Brain microvascular endothelial cell (primary cell): ENCODE data around the gene PPP1R26.

Experiments
- DNase-seq: peaks from one replicate; pipeline ENCODE4 v3.0.0-alpha.2; 2020
- H3K27ac ChIP-seq: fragments of 250-450 bp; sonication (Bioruptor Pico); 2 replicates; pipeline ENCODE4 v1.5.1; 2020; ENCODE audit warnings: mild to moderate bottlenecking, moderate library complexity
- H3K27me3 ChIP-seq: fragments of 250-450 bp; sonication (Bioruptor Pico); replicated peaks from 2 replicates; pipeline ENCODE4 v1.5.1; 2020; ENCODE audit warnings: mild to moderate bottlenecking
- H3K36me3 ChIP-seq: fragments of 250-450 bp; sonication (Bioruptor Pico); replicated peaks from 2 replicates; pipeline ENCODE4 v1.5.1; 2020; ENCODE audit warnings: mild to moderate bottlenecking
- H3K4me3 ChIP-seq: 2 replicates; pipeline ENCODE4 v1.5.1; 2011; ENCODE audit warnings: low read depth, mild to moderate bottlenecking, control low read depth, low read length, moderate library complexity
- in situ Hi-C: cut with HindIII; loops from 2 replicates; pipeline ENCODE4 v1.10.0; 2017; ENCODE audit warnings: low sequenced_read_pairs, low pct_ligation_motif_present
- TF ChIP-seq, protein P1 (sequence below): IDR thresholded peaks from 2 replicates; pipeline ENCODE4 v1.5.1; 2011; ENCODE audit warnings: low read depth, mild to moderate bottlenecking, moderate library complexity, low read length, control low read depth, inconsistent platforms; ENCODE audit errors: missing control alignments

Gene PPP1R26

DNA sequence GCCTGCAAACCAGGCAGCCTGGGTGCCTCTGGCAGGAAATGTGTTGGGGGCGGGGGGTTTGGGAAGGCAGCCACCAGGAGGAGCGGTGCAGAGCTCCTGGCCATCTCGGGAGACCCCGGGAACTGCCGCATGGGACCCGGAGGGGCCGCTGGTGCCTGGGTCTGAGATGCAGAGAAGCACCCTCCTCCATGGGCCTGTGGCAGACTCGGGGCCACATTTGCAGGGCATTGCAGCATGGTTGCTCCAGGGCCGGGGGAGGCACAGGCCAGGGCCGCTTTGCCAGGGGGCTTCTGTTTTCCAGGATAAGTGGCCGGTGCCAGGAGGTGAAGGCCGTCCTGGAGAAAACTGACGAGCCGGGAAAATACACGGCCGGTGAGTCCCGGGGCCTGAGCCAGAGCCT lies 43.3 kb downstream of the PPP1R26 start:
- H3K27ac ChIP-seq: no peak overlapping the region
- TF ChIP-seq, protein P1, sequence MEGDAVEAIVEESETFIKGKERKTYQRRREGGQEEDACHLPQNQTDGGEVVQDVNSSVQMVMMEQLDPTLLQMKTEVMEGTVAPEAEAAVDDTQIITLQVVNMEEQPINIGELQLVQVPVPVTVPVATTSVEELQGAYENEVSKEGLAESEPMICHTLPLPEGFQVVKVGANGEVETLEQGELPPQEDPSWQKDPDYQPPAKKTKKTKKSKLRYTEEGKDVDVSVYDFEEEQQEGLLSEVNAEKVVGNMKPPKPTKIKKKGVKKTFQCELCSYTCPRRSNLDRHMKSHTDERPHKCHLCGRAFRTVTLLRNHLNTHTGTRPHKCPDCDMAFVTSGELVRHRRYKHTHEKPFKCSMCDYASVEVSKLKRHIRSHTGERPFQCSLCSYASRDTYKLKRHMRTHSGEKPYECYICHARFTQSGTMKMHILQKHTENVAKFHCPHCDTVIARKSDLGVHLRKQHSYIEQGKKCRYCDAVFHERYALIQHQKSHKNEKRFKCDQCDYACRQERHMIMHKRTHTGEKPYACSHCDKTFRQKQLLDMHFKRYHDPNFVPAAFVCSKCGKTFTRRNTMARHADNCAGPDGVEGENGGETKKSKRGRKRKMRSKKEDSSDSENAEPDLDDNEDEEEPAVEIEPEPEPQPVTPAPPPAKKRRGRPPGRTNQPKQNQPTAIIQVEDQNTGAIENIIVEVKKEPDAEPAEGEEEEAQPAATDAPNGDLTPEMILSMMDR: no peak
- no peaks in the 10 kb centered on the region for H3K36me3 ChIP-seq
- H3K4me3 ChIP-seq: no peak overlapping the region
- no peak for DNase-seq
- no peaks in the 10 kb centered on the region for H3K27me3 ChIP-seq
- in situ Hi-C loops: no loop called here

DNA sequence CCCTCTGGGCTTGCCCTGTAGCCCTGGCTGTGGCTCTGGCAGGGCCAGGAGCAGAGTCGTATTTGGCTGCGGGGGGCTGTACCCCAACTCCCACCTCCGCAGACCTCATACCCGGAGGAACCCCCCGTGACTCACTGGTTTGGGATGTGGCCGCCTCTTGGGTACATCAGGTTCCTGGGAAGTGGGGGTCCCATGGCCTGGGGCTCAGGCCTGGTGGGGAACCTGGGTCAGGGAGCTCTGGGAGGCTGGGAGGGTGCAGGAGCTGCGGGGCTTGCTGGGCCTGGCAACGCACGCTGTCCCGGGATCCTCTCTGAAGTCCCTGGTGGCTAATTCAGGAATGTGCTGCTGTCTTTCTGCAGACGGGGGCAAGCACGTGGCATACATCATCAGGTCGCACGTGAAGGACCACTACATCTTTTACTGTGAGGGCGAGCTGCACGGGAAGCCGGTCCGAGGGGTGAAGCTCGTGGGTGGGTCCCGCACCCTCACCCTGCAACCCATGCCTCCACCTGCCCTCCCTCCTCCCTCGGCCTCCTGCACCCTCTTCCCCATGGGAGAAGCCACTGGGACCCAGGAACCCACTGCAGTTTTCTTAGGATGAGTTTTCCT lies 44.0 kb downstream of the PPP1R26 start:
- Histone ChIP-seq H3K27ac (no peak overlapping the region), H3K36me3 (no peaks in the 10 kb centered on the region), H3K4me3 (no peak overlapping the region), H3K27me3 (no peaks in the 10 kb centered on the region)
- DNase-seq: no peak
- TF ChIP-seq, protein P1: peak; percentile 8
- in situ Hi-C loops: no loop called here

DNA sequence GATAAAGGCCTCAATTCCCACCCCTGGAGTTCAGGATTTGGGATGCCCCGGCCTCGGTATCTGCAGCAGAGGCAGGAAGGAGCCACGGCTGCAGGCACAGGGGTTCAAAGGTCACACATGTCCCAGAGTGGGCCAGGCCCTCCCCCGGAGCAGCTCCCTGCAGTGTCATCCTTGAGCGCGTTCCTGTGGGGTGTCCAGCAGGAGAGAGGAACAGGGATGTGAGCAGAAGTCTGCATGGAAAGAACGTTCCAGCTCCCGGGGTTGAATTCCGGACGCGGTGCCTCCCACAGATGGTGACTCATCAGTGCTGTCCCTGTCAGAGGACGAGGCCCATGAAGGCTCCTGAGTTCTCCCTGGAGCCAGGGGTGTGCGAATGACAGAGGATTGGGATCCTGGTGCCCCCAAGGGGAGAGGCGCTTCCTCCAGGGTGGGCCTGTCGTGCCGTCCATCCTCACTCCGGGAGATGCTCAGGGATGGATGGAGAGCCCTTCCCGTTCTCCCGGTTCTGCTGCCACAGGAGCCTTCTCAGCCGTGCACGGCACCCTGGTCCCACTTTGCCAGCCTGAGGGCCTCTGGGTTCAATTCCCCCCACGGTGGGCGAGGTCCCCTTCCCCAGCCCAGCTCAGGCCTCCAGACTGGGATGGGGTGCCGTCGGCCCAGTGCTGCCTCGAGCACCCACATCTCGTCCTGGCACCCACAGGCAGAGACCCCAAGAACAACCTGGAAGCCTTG lies 44.7 kb downstream of the PPP1R26 start:
- Histone ChIP-seq H3K27ac (no peak overlapping the region), H3K4me3 (no peak overlapping the region)

DNA sequence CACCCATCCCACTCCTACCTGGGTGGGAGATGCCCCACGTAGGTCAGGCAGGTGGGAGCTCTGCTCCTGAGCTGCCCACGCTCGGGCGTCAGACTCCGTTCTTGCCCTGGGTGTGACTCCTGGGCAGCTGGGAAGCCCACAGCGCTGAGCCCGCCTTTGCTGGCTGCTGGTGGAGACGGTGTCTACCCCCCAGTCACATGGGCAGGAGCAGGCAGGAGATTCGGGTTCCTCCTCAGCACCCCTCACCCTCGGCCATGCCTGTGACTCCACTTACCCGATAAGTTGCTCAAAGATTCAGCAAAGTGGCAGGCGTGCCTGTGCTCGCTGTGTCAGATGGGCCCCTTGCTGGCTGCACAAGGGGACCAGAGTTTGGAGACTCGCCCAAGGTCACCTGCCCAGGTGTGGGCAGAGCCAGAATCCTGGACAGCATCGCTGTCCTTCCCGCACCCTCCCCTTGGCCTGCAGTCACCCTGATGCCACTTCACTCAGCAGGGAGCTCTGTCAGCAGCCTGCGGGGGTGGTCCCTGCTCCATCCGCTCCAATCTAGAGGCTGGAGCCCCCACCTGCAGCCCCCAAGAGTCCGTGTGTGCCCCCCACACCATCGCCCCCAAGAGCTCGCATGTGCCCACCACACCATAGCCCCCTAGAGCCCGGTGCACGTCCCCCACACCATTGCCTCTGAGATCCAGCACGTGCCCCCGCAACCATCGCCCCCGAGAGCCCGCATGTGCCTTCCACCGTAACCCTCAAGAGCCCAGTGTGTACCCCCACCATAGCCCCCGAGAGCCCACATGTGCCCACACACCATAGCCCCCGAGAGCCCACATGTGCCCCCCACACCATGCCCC lies 45.9 kb downstream of the PPP1R26 start:
- in situ Hi-C loops: no loop called here
- H3K27ac ChIP-seq: no peak overlapping the region
- TF ChIP-seq, protein P1: no peak
- no peak overlapping the region for H3K4me3 ChIP-seq
- no peaks in the 10 kb centered on the region for H3K27me3 ChIP-seq
- H3K36me3 ChIP-seq: no peaks in the 10 kb centered on the region
- DNase-seq: no peak

More for the DNA sequence above, 44.7 kb downstream of the PPP1R26 start:
- Histone ChIP-seq H3K27me3 (no peaks in the 10 kb centered on the region), H3K36me3 (no peaks in the 10 kb centered on the region)
- in situ Hi-C loops: no loop called here
- TF ChIP-seq, protein P1: no peak
- peak; percentile 57 for DNase-seq

DNA sequence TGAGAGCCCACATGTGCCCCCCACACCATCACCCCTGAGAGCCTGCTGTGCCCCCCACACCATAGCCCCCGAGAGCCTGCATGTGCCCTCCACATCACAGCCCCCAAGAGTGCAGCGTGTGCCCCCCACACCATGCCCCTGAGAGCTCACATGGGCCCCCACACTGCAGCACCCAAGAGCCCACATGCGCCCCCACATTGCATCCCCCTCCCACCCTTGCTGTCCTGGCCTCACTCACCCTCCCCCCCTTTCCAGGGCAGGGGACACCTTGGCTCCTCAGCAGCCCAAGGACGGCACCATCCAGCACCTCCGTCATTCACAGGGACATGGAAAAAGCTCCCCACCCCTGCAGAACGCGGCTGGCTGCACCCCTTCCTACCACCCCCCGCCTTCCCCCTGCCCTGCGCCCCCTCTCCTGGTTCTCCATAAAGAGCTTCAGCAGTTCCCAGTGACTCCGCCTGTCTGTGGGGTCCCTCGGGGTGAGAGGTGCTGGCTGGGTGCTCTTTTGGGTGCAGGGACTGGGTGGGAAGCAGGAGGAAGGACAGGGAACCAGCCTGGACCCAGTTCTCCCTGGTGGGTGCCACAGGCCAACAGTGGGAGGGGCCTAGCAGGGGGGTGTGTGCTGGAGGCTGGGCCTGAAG lies 46.6 kb downstream of the PPP1R26 start:
- H3K4me3 ChIP-seq: no peak overlapping the region
- no peaks in the 10 kb centered on the region for H3K27me3 ChIP-seq
- in situ Hi-C loops: no loop called here
- H3K36me3 ChIP-seq: no peaks in the 10 kb centered on the region
- no peak overlapping the region for H3K27ac ChIP-seq
- no peak for DNase-seq
- TF ChIP-seq, protein P1: no peak
